CD4-positive, alpha-beta memory T cell (primary cell): ENCODE measurements around the gene SLC6A3. TPM values are rescaled to one million over a fixed set of nuclear protein-coding genes. Genes with fewer than 3 reads are reported as not detected.
"Not testable (repeated sequence)": the region's sequence is repeated elsewhere in the genome, so short reads cannot be mapped to it uniquely, and the experiment has no call there.

Source experiments
- CTCF ChIA-PET: fragments of 350-600 bp; sonication (Branson Sonifier 250); formaldehyde crosslinking; loops from one replicate; lab custom pipeline; 2021; ENCODE audit warnings: inconsistent platforms; ENCODE audit not compliant: partially characterized antibody; lab: Charles Lee
- POLR2A ChIA-PET: fragments of 350-600 bp; sonication (Branson Sonifier 250); formaldehyde crosslinking; loops from one replicate; lab custom pipeline; 2021; ENCODE audit not compliant: partially characterized antibody; lab: Charles Lee
- DNase-seq, 5 donors: peaks; one replicate each; pipeline versions ENCODE4 v3.0.0 to v3.0.0-alpha.2; 2020 to 2022; ENCODE audit warnings: mixed read lengths in 1 of 5
- H3K27ac ChIP-seq: one replicate; pipeline ENCODE4 v1.7.0; 2013; ENCODE audit warnings: low read depth, low read length
- H3K27me3 ChIP-seq: 2 replicates; pipeline ENCODE4 v1.7.0; 2013; ENCODE audit warnings: mild to moderate bottlenecking, low read length, moderate library complexity; ENCODE audit not compliant: insufficient read depth
- H3K36me3 ChIP-seq: 2 replicates; pipeline ENCODE4 v1.7.0; 2013; ENCODE audit warnings: mild to moderate bottlenecking, low read length, moderate library complexity; ENCODE audit not compliant: insufficient read depth
- H3K4me1 ChIP-seq: 2 replicates; pipeline ENCODE4 v1.7.0; 2013; ENCODE audit warnings: mild to moderate bottlenecking, low read length, moderate library complexity; ENCODE audit not compliant: insufficient read depth
- H3K4me3 ChIP-seq, 2 donors: one replicate each; pipeline ENCODE4 v1.7.0; 2013; ENCODE audit warnings: low read length in 2 of 2, mild to moderate bottlenecking in 1 of 2
- H3K9me3 ChIP-seq, 2 donors: one replicate each; pipeline ENCODE4 v1.7.0; 2013; ENCODE audit warnings: low read length in 2 of 2, control low read depth in 1 of 2; ENCODE audit not compliant: control insufficient read depth in 1 of 2
- H3K27ac Mint-ChIP-seq, 7 donors: one replicate each; pipeline ENCODE4 v1.8.0; 2020 to 2021; ENCODE audit warnings: mixed read lengths in 7 of 7, mild to moderate bottlenecking in 6 of 7, inconsistent platforms in 3 of 7, moderate library complexity in 3 of 7
- H3K27me3 Mint-ChIP-seq, 2 donors: one replicate each; pipeline ENCODE4 v1.8.0; 2020 to 2021; ENCODE audit warnings: mixed read lengths in 2 of 2
- H3K36me3 Mint-ChIP-seq, 2 donors: one replicate each; pipeline ENCODE4 v1.8.0; 2020 to 2021; ENCODE audit warnings: mixed read lengths in 2 of 2, inconsistent platforms in 1 of 2, mild to moderate bottlenecking in 1 of 2
- H3K4me1 Mint-ChIP-seq, 4 donors: one replicate each; pipeline ENCODE4 v1.8.0; 2020 to 2021; ENCODE audit warnings: mixed read lengths in 4 of 4, mild to moderate bottlenecking in 1 of 4
- H3K4me3 Mint-ChIP-seq, 8 donors: one replicate each; pipeline ENCODE4 v1.8.0; 2020 to 2021; ENCODE audit warnings: mixed read lengths in 8 of 8, mild to moderate bottlenecking in 7 of 8, moderate library complexity in 6 of 8, inconsistent platforms in 3 of 8
- H3K9me3 Mint-ChIP-seq, 8 donors: one replicate each; pipeline ENCODE4 v1.8.0; 2020 to 2021; ENCODE audit warnings: mixed read lengths in 8 of 8, mild to moderate bottlenecking in 5 of 8, inconsistent platforms in 3 of 8, moderate library complexity in 1 of 8
- intact Hi-C: fragments of 100-400 bp; cut with micrococcal nuclease; formaldehyde crosslinking; loops from one replicate; pipeline ENCODE4 v1.15.1; 2023
- polyA plus RNA-seq, 2 donors: library from polyadenylated mRNA; unstranded; fragments of 300-500 nt; fragmentation: Illumina TruSeq; gene quantifications; one replicate each; pipeline ENCODE4 v1.2.3, GENCODE V29; 2021
- total RNA-seq, 2 experiments: library from RNA; stranded (reverse); gene quantifications; one replicate each; pipeline ENCODE4 v1.2.3, GENCODE V29; 2021

Gene SLC6A3
- total and polyA plus RNA-seq, 4 experiments from 2014 or later, result not detected

DNA sequence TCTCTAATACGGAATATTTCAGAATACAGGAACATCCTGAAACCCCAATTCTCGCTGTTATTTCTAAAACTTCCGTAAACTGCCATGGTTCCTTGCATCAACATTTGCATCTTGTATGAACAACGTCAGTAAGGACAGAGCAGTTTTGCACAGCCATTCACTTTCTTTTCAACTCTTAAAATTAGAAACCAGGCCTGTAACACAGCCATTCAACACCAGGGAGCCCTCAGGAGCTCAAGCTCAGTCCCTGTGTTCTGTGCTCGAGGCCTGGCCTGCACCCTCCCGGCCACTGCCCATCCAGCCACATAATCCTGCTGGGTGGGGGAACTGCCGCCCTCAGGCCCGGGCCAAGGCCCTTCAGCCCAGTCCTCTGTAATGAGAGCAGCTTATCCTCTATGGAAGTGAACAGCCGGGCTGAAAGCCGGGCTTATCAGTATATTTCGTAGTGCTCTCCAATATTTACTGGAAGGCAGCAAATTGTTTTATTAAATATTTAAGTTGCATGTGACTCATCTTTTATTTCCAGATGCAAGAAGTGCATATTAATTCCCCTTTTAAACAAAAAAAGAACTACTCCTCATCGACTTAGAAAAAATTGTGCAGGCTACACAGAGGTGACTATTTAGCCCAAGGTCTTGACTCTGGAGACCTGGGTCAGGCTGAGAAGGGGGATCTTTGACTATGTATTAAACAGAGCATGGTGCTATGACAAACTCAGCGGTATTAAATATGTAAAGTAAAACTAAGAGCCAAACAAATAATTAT, 33.2 kb upstream of the SLC6A3 start:
- Histone ChIP-seq H3K27ac (no peak overlapping the region), H3K4me1 (no peaks in the 10 kb centered on the region), H3K27me3 (no peaks in the 10 kb centered on the region), H3K4me3 (no peak overlapping the region), H3K9me3 (no peaks in the 10 kb centered on the region), H3K36me3 (peaks cover 32% of the 10 kb centered on the region)
- Mint-ChIP-seq H3K36me3 (peaks cover 14 to 52% of the 10 kb centered on the region in 2 donors), H3K4me3 (no peak overlapping the region), H3K4me1 (peaks cover 0 to 10% (median 5%) of the 10 kb centered on the region in 4 donors), H3K27ac (no peak overlapping the region), H3K9me3 (no peaks in the 10 kb centered on the region), H3K27me3 (no peaks in the 10 kb centered on the region)
- DNase-seq, result no peak
- intact Hi-C loops, result loop anchor here (1.0 kb wide), 2 partner anchors 163 to 167 kb away; no protein-coding TSS in a partner anchor
- POLR2A ChIA-PET, result interaction anchor here (0.5 kb wide), 1 partner anchor 146 kb away, joined by 3 read pairs; no protein-coding TSS in a partner anchor
- CTCF ChIA-PET, result interaction anchor here (0.7 to 2.7 kb wide), 3 partner anchors 8 to 167 kb away, joined by 3 to 23 read pairs (median 4); no protein-coding TSS in a partner anchor

DNA sequence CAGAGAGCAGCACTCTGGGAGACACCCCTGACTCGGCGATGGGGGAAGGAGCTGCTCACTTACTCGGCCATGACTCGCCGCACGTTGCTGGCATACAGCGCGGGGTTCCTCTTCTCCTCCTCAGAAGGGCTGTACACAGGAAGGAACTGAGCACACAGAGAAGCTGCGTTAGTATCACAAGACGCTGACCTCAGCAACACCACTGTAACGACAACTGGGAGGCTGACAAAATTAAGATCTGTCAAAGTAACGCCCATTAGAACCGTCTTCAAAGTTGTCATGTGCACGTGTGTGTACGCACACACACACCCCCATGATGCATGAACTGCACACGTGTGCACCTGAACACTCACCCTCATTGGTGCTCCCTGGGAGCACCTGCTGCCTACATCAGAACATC, 32.1 kb upstream of the SLC6A3 start:
- no peak overlapping the region for H3K27ac Mint-ChIP-seq

DNA sequence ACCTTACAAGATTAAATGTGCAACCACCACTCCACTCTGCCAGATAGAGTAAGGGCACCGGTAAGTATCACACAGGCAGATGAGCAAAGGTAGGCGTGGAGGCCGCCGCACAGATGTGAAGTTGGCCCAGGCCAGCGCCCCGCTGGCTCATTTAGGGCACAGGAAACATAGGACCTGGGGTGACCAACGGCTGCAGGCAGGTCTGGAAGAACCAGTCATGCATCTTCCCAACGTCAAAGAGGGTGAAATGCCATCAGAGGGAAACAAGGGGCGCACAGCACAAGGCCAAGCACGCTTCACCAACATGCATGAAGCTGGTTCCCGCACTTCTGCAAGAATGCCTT, 31.7 kb upstream of the SLC6A3 start:
- Mint-ChIP-seq H3K4me3 (no peak overlapping the region), H3K4me1 (peaks cover 0 to 10% (median 5%) of the 10 kb centered on the region in 4 donors), H3K27me3 (no peaks in the 10 kb centered on the region), H3K27ac (no peak overlapping the region), H3K36me3 (peaks cover 17 to 53% of the 10 kb centered on the region in 2 donors), H3K9me3 (no peaks in the 10 kb centered on the region)
- peaks cover 36% of the 10 kb centered on the region for H3K36me3 ChIP-seq
- H3K9me3 ChIP-seq, result no peaks in the 10 kb centered on the region
- ChIA-PET CTCF (no interaction called here), POLR2A (no interaction called here)
- H3K4me1 ChIP-seq, result no peaks in the 10 kb centered on the region
- H3K27me3 ChIP-seq, result no peaks in the 10 kb centered on the region
- intact Hi-C loops, result no loop called here
- no peak for DNase-seq
- no peak overlapping the region for H3K27ac ChIP-seq
- no peak overlapping the region for H3K4me3 ChIP-seq

More for the DNA sequence above, 32.1 kb upstream of the SLC6A3 start:
- H3K4me1 ChIP-seq, result no peaks in the 10 kb centered on the region
- no peaks in the 10 kb centered on the region for H3K27me3 Mint-ChIP-seq
- POLR2A ChIA-PET, result no interaction called here
- no peak overlapping the region for H3K4me3 ChIP-seq
- H3K27me3 ChIP-seq, result no peaks in the 10 kb centered on the region
- no peaks in the 10 kb centered on the region for H3K9me3 Mint-ChIP-seq
- no peaks in the 10 kb centered on the region for H3K9me3 ChIP-seq
- H3K36me3 Mint-ChIP-seq, result peaks cover 17 to 54% of the 10 kb centered on the region in 2 donors
- intact Hi-C loops, result no loop called here
- peaks cover 0 to 10% (median 5%) of the 10 kb centered on the region in 4 donors for H3K4me1 Mint-ChIP-seq
- CTCF ChIA-PET, result no interaction called here
- no peak overlapping the region for H3K27ac ChIP-seq
- no peak overlapping the region for H3K4me3 Mint-ChIP-seq
- peaks cover 32% of the 10 kb centered on the region for H3K36me3 ChIP-seq
- no peak for DNase-seq

DNA sequence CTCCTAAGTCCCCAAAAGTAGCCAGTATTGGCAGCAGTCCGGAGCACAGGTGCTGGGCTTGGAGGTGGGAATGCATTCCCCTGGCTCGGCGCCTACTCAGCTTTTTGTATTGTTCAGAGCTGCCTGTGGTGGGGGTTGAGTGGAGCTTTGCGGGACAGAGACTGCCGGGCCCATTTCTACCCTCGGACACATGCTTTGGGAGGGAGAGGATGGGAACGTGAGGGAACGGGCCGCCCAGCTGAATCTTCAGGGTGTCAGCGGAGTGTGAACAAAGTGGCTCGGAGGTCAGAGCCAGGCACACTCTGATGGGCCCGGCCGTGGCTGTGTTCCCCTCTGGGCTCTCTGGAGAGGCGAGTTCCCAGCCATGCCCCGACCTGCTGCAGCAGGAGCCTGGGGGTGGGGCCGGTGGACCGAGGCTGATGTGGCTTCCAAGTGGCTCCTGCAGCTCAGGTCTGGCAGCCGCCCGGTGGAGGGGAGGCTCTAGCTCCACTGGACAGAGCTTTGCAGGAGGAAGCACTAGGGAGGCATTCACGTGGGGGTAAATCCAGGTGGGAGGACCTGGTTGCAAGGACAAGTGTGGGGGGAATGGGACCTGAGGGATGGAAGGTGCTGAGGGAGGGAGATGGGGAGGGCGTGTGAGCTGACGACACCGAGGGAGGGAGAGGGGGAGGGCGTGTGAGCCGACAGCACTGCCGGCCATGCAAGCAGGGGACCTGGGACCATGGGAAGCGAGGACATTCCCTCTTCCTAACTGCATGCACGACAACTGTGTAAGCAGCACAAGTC, 31.1 kb upstream of the SLC6A3 start:
- Mint-ChIP-seq H3K36me3 (peaks cover 17 to 51% of the 10 kb centered on the region in 2 donors), H3K27ac (no peak overlapping the region), H3K27me3 (no peaks in the 10 kb centered on the region), H3K9me3 (no peaks in the 10 kb centered on the region), H3K4me1 (peaks cover 0 to 10% (median 5%) of the 10 kb centered on the region in 4 donors), H3K4me3 (no peak overlapping the region)
- ChIA-PET CTCF (interaction anchor here (1.0 kb wide), 1 partner anchor 308 kb away, joined by 3 read pairs; no protein-coding TSS in a partner anchor), POLR2A (no interaction called here)
- Histone ChIP-seq H3K27me3 (no peaks in the 10 kb centered on the region), H3K9me3 (no peaks in the 10 kb centered on the region), H3K27ac (no peak overlapping the region), H3K4me1 (no peaks in the 10 kb centered on the region), H3K36me3 (peaks cover 37% of the 10 kb centered on the region), H3K4me3 (no peak overlapping the region)
- intact Hi-C loops, result no loop called here
- DNase-seq, result no peak

DNA sequence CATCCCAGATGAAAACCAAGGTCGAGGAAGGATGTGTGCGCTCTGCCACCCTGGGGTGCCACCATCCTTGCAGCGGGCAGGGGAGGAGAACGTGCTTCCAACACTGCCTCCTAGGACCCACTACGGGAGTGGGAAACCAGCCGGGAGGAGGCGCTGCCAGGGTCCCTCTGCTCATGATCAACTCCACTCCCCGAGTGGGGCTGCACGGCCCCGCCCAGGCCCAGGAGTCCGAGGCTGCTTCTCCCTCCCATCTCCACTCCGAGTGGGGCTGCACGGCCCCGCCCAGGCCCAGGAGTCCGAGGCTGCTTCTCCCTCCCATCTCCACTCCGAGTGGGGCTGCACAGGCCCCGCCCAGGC, 30.3 kb upstream of the SLC6A3 start:
- CTCF ChIA-PET, result interaction anchor here (1.0 kb wide), 1 partner anchor 307 kb away, joined by 3 read pairs; no protein-coding TSS in a partner anchor
- POLR2A ChIA-PET, H3K9me3 Mint-ChIP-seq, H3K27ac Mint-ChIP-seq, H3K4me3 Mint-ChIP-seq, H3K27me3 ChIP-seq, H3K27ac ChIP-seq, H3K4me3 ChIP-seq, intact Hi-C loops, DNase-seq, H3K4me1 ChIP-seq, H3K9me3 ChIP-seq, H3K27me3 Mint-ChIP-seq, H3K4me1 Mint-ChIP-seq: not testable (repeated sequence)
- H3K36me3 Mint-ChIP-seq, result peaks cover 17 to 49% of the 10 kb centered on the region in 2 donors
- peaks cover 42% of the 10 kb centered on the region for H3K36me3 ChIP-seq

DNA sequence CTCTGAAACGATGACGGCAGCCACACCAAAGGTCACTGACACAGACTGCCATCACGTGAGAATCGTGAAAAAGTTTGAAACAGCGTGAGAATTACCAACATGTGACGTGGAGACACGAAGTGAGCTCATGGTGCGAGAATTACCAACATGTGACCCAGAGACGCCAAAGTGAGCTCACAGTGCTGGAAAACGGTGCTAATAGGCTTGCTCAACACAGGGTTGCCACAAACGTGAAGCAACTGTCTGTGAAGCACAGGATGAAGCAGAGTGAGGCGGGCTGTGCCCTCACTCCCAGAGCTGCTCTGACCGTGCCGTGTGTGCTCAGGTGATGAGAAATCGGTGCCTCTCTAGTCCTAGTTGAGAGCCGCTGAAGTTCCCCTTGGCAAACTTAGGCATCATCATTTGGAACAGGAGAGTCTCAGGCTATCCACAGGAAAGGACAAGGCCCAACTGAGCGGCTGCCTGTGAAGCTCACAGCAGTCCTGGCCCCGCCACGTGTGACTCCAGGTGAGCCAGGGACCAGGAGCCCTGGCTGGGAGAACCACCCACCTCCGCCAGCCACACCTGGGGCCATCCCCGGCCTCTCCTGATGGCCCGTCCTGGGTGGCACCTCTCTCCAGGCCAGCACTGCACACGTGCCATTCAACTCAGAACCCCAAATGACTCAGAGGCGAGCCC, 29.8 kb upstream of the SLC6A3 start:
- no peak overlapping the region for H3K4me3 ChIP-seq
- DNase-seq, result no peak
- intact Hi-C loops, result no loop called here
- H3K27ac Mint-ChIP-seq, result no peak overlapping the region
- CTCF ChIA-PET, result no interaction called here
- H3K27me3 Mint-ChIP-seq, result no peaks in the 10 kb centered on the region
- no peaks in the 10 kb centered on the region for H3K9me3 Mint-ChIP-seq
- no peaks in the 10 kb centered on the region for H3K27me3 ChIP-seq
- no peak overlapping the region for H3K27ac ChIP-seq
- no peaks in the 10 kb centered on the region for H3K4me1 ChIP-seq
- H3K4me3 Mint-ChIP-seq, result no peak overlapping the region
- POLR2A ChIA-PET, result no interaction called here
- H3K36me3 ChIP-seq, result peaks cover 43% of the 10 kb centered on the region
- peaks cover 0 to 3% (median 3%) of the 10 kb centered on the region in 4 donors for H3K4me1 Mint-ChIP-seq
- peaks cover 17 to 49% of the 10 kb centered on the region in 2 donors for H3K36me3 Mint-ChIP-seq
- H3K9me3 ChIP-seq, result no peaks in the 10 kb centered on the region
